Right renal pelvis (tissue), 4 donors: ENCODE results near the gene HERPUD2. TPM values are rescaled to one million over a fixed set of nuclear protein-coding genes. Genes with fewer than 3 reads are reported as not detected.

Source experiments
- DNase-seq, 4 donors: peaks; one replicate each; pipeline ENCODE4 v3.0.0-alpha.2; 2013; ENCODE audit warnings: low read depth in 4 of 4, low spot score in 3 of 4, missing footprints in 1 of 4
- polyA plus RNA-seq, 4 donors: library from polyadenylated mRNA; unstranded; fragments of 120-200 nt; gene quantifications; one replicate each; pipeline ENCODE4 v1.2.1, GENCODE V29; 2013; ENCODE audit not compliant: insufficient read length in 4 of 4

HERPUD2 gene
- 10 to 100 TPM; 33.5 to 40.8 (median 34.8) TPM for polyA plus RNA-seq

GRCh38 chr7:35694784-35695472, at the start of gene HERPUD2:
Gene HERPUD2, minus strand, starts transcription at chr7:35695135. Its CDS starts 805 bp downstream, at chr7:35694330.
- peak; percentile 85 to 91 (median 87) for DNase-seq

GRCh38 chr7:35738889-35739288, 44.0 kb upstream of the HERPUD2 start:
- DNase-seq: no peak

GRCh38 chr7:35736725-35737124, 41.8 kb upstream of the HERPUD2 start:
- DNase-seq: no peak

- DNase-seq: no peak
Observed at GRCh38 chr7:35735396-35735795, 40.5 kb upstream of the HERPUD2 start.

- DNase-seq: no peak
Observed at GRCh38 chr7:35734001-35734483, 39.1 kb upstream of the HERPUD2 start.

GRCh38 chr7:35731349-35731748, 36.4 kb upstream of the HERPUD2 start:
- no peak for DNase-seq

- DNase-seq: no peak
Observed at GRCh38 chr7:35729061-35729783, 34.3 kb upstream of the HERPUD2 start.

GRCh38 chr7:35728412-35729060, 33.6 kb upstream of the HERPUD2 start:
- no peak for DNase-seq

GRCh38 chr7:35727571-35727970, 32.6 kb upstream of the HERPUD2 start:
- no peak for DNase-seq

- no peak for DNase-seq
Observed at GRCh38 chr7:35726654-35727053, 31.7 kb upstream of the HERPUD2 start.

GRCh38 chr7:35725280-35725680, 30.3 kb upstream of the HERPUD2 start:
- DNase-seq: no peak

GRCh38 chr7:35723011-35723410, 28.1 kb upstream of the HERPUD2 start:
- DNase-seq: no peak

GRCh38 chr7:35722054-35722849, 27.3 kb upstream of the HERPUD2 start:
- no peak for DNase-seq

- no peak for DNase-seq
Observed at GRCh38 chr7:35721288-35721687, 26.4 kb upstream of the HERPUD2 start.

GRCh38 chr7:35720849-35721248, 25.9 kb upstream of the HERPUD2 start:
- DNase-seq: no peak

GRCh38 chr7:35720032-35720431, 25.1 kb upstream of the HERPUD2 start:
- no peak for DNase-seq

GRCh38 chr7:35718047-35718446, 23.1 kb upstream of the HERPUD2 start:
- no peak for DNase-seq

- no peak for DNase-seq
Observed at GRCh38 chr7:35717516-35717915, 22.6 kb upstream of the HERPUD2 start.

GRCh38 chr7:35717013-35717412, 22.1 kb upstream of the HERPUD2 start:
- DNase-seq: no peak

GRCh38 chr7:35716038-35716803, 21.3 kb upstream of the HERPUD2 start:
- DNase-seq: no peak
